H1 (cell line): Measurements from ENCODE around the gene WDR7.

ENCODE experiments used
- CTCF ChIP-seq, 3 experiments: IDR thresholded peaks; 1 replicate in 2 of 3; 2 replicates in 1 of 3; pipeline versions ENCODE4 v1.5.1 to v1.6.1; 2011; ENCODE audit warnings: low read length in 3 of 3, mild to moderate bottlenecking in 3 of 3, inconsistent platforms in 2 of 3, low read depth in 1 of 3, moderate library complexity in 1 of 3; ENCODE audit not compliant: insufficient read depth in 1 of 3; ENCODE audit errors: control extremely low read depth in 1 of 3
- EZH2 ChIP-seq: fragments of 200-600 bp; sonication (generic); IDR thresholded peaks from 2 replicates; pipeline ENCODE4 v1.7.1; 2012; ENCODE audit warnings: low read depth, mild to moderate bottlenecking, moderate library complexity, low read length, inconsistent platforms; ENCODE audit not compliant: severe bottlenecking
- JUN ChIP-seq: IDR thresholded peaks from 2 replicates; pipeline ENCODE4 v1.6.1; 2011; ENCODE audit warnings: low read depth, mild to moderate bottlenecking, improper control_type of control experiment, low read length
- MAFK ChIP-seq: IDR thresholded peaks from 2 replicates; pipeline ENCODE4 v1.6.1; 2012; ENCODE audit warnings: low read depth, mild to moderate bottlenecking, improper control_type of control experiment, low read length
- PHF8 ChIP-seq: fragments of 200-600 bp; sonication (generic); conservative IDR thresholded peaks from 2 replicates; pipeline ENCODE4 v1.7.1; 2012; ENCODE audit warnings: low read depth, mild to moderate bottlenecking, inconsistent platforms, low read length, moderate library complexity
- POLR2A ChIP-seq, 2 experiments: IDR thresholded peaks; 1 replicate in 1 of 2; 2 replicates in 1 of 2; pipeline ENCODE4 v1.6.1; 2011; ENCODE audit warnings: low read depth in 2 of 2, low read length in 2 of 2, mild to moderate bottlenecking in 2 of 2; ENCODE audit errors: control extremely low read depth in 1 of 2
- RAD21 ChIP-seq, 2 experiments: IDR thresholded peaks in 1 of 2; conservative IDR thresholded peaks in 1 of 2; 2 replicates each; pipeline ENCODE4 v1.6.1; 2011; ENCODE audit warnings: low read depth in 2 of 2, low read length in 2 of 2, improper control_type of control experiment in 1 of 2, inconsistent platforms in 1 of 2, mild to moderate bottlenecking in 1 of 2, moderate library complexity in 1 of 2
- SIN3A ChIP-seq, 2 experiments: IDR thresholded peaks in 1 of 2; conservative IDR thresholded peaks in 1 of 2; 2 replicates each; pipeline ENCODE4 v1.6.1; 2011 to 2012; ENCODE audit warnings: low read length in 2 of 2, improper control_type of control experiment in 1 of 2, low read depth in 1 of 2, mild to moderate bottlenecking in 1 of 2
- TAF1 ChIP-seq: IDR thresholded peaks from 2 replicates; pipeline ENCODE4 v1.6.1; 2011; ENCODE audit warnings: mild to moderate bottlenecking, low read depth, low read length
- YY1 ChIP-seq: IDR thresholded peaks from 2 replicates; pipeline ENCODE4 v1.6.1; 2011; ENCODE audit warnings: low read depth, mild to moderate bottlenecking, low read length

- TF ChIP-seq YY1: no peak
- peak; percentile 31; the same call in 1 of the 2 replicates for TF ChIP-seq MAFK
- no peak for TF ChIP-seq JUN
- TF ChIP-seq TAF1: no peak
- TF ChIP-seq SIN3A (conservative IDR thresholded peaks at IDR 0.05 in 1 of 2, IDR thresholded peaks at IDR 0.05 in 1 of 2; ENCODE audit: low read depth in 1 of 2, low read length in 2 of 2): no peak
- TF ChIP-seq POLR2A (IDR thresholded peaks at IDR 0.05; ENCODE audit: control extremely low read depth in 1 of 2, low read depth in 2 of 2, low read length in 2 of 2): no peak
- no peak for TF ChIP-seq RAD21 (IDR thresholded peaks at IDR 0.05 in 1 of 2, conservative IDR thresholded peaks at IDR 0.05 in 1 of 2; ENCODE audit: low read depth in 2 of 2, low read length in 2 of 2)
- no peak for TF ChIP-seq EZH2
- TF ChIP-seq CTCF (IDR thresholded peaks at IDR 0.05; ENCODE audit: control extremely low read depth in 1 of 3, insufficient read depth in 1 of 3, low read depth in 1 of 3, low read length in 3 of 3): no peak
- TF ChIP-seq PHF8: no peak
These were observed 227.6 kb downstream of the WDR7 start for GRCh38 chr18:56878711-56879110.
